NCI-H2081 treated with DMSO at 0.1 percent for 48 hours (cell line): ENCODE data around the gene NGFR.
"Not testable (repeated sequence)": the region's sequence is repeated elsewhere in the genome, so short reads cannot be mapped to it uniquely, and the experiment has no call there.

Source experiments
- DNase-seq: peaks from one replicate; lab custom pipeline; 2025; lab: John Stamatoyannopoulos, UW

The NGFR gene

DNA sequence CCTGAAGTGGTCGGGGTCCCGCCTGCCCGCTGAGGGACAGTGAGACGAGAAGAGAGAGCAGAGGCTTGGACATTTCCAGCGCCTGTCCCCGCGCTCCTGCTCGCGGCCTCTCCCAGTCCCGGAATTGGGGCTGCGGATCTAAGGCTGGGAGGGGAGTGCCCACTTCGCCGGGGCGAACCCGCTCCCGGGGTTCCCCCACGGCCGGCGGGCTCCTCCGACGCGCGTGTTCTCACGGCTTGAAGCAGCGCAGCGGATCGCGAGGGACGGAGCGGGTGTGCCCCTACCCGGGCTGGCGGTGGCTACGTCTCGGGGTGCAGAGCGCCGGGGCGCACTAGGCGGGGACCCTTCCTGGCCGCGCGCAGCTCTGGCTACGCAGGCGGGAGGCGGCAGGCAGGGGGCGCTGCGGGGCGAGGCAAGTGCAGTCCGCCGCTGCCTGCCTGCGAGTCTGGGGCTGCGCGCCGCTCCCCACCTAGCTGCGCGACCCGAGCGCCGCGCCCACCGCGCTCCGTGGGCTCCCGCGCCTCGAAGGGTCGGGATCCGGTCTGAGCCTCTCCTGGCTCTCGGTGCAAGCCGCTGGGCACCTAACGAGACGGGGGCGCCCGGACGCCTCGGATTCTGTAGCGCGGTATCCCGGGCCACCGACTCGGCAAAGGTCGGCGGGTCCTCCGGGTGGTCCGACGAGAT, 1.2 kb downstream of the NGFR start:
- DNase-seq: no peak

DNA sequence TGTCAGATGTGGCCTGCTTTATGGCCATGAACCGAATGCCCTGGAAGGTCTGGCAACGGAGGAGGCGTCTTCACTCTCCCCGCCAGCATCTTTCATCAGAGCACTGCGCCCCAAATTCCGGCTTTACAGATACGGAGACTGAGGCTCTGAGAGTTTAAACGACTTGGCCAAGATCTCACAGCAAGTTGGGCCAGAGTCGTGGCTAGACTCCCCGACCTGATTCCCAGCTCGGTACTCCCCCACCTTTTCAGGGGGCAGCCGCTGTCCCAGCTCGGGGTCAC, 1.7 kb downstream of the NGFR start:
- DNase-seq: no peak

DNA sequence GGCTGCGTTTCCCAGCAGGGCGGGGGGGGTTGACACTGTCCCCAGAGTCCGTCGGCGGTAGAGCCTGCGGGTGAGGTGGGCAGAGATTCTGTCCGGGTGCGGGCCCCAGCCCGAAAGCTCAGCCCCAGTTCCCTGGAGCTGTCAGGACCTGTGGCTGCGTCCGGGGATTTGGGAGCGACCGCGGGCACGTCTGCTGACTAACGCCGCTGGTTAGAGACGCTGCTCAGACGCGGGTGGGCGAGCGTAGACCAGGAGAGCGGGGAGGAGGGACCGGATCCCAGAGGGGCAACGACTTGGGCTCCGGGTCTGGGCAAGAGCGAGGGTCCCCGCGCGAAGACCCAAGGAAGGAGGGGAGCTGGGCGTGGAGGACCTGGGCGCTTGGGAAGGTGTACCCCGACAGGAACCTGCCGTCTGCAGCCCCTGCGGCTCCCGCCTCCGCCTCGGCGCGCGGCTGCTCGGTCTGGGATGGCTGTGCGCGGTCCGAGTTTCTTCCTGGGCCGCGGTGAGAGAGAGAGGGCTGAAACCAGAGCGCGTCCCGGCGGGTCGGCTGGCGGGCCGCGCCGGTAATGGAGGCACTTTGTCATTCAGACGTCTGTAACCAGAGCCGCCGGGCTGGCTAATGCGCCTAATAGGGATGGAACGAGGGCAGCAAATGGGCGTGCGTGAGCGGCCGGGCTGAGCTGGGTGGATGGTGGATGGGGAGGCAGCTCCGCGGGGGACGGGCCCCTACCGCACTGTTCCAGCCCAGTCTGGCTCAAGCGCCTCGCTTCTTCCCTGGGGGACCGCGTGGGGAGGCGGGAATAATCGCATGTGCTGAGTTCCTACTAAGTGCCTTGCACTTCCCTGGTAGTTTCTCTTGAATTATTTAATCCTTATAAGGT, 2.3 kb downstream of the NGFR start:
- DNase-seq: no peak

DNA sequence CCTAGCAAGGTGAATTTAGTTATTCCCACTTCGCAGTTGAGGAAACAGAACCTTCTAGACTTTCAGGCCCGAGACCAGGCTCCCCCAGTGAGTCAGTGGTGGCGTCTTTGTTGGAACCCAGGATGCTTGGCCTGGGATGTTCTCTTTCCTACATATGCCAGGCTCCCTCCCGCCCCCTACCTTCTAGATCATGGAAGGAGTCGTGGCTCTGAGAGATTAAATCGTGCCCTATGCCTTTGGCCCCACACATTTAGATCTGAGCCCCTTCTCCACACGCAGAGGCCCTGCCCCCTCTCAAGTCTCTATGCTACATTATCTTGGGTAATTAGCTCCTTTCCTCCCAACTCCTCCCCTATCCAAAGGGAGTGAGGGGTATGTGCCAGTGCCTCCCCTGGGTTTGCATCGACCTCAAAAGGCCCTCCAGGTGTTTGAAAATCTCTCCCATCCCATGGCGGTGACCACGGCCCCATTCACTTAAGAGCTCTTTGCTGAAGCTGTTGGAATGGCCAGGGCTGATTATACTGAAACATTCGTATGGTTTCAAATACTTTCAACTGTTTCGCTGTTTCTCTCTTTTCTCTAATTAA, 3.0 kb downstream of the NGFR start:
- no peak for DNase-seq

DNA sequence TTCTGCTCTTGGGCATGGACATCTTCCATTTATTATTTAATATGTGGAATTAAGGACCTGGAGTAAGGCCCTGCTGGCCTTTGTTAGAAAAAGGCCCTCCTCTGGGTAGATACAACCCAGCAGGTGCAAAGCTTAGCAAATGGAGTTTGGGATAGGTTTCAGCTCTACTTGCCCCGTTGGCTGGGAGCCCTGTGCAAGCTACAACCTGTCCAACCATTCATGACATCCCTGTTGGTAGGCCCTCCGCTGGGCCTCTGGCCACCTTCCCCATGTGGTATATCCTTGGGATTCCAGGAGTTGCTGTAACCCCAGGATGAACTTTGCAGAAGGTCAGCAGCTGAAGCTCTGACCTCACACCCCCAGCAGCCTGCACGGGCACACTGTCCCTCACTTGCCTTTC, 6.4 kb downstream of the NGFR start:
- DNase-seq: no peak

DNA sequence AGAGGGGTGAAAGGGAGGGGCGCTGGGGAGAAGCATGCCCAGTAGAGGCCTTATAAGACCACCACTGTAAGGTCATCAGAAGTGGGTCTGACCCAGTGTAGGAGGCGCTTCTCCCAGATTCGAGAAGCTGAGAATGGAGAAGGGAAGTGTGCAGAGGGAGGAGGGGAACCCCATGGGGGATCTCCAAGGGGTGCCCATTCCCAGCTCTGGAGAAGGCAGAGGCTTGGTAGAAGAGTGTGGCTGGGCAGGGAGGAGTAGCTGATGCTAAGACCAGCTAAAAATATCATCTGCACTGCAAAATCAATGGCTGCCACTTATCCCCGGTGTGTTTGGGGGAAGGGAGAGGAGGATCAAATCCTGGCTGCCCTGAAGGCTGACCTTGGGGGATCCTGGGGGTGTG, 7.2 kb downstream of the NGFR start:
- no peak for DNase-seq

DNA sequence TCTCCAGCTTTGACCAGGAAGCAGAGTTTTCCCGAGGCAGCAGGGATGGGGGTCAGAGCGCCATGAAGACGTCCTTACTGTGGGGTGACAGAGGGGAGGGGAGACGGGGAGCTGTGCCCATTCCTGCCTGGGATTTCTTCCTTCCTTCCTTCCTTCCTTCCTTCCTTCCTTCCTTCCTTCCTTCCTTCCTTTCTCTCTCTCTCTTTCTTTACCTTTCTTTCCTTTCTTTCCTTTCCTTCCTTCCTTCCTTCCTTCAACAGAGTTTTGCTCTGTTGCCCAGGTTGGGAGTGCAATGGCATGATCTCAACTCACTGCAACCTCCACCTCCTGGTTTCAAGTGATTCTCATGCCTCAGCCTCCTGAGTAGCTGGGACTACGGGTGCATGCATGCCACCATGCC, 7.6 kb downstream of the NGFR start:
- not testable (repeated sequence) for DNase-seq

DNA sequence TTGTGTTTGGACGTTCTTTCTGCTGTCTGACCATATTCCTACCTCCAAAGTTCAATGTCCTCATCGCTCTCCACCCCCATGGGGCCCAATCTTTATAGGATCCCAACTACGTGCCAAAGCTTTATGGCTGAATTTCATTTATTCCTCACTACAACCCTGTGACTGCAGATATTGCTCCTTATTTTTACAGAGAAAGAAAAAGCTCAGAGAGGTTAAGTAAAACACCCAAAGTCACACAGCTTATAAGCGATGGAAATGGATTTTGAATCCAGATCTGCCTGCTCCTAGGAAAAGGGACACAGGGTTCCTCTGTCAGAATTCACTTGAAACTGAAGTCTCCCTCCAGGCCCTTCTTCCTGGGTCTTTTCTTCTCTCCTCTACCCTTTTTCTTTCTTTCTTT, 9.3 kb downstream of the NGFR start:
- no peak for DNase-seq

DNA sequence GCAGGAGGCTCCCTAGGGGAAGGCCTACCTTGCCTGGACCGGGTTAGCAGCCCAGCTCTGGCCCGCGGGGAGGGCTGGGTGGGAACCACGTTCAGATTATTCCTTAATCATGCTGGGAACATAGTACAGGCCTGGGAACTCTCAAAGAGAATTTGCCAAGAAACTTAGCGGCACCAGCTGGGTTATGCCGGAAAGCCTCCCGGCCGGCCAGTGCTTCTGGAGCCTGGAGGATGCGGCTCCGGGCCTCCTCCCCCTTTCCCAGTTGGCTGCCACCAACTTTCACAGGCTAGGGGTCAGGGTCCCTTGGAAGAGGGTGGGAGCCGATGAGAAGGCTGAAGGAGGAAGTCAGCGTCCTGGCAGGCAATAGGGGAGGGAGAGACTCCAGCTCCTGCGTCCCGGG, 10.8 kb downstream of the NGFR start:
- no peak for DNase-seq

DNA sequence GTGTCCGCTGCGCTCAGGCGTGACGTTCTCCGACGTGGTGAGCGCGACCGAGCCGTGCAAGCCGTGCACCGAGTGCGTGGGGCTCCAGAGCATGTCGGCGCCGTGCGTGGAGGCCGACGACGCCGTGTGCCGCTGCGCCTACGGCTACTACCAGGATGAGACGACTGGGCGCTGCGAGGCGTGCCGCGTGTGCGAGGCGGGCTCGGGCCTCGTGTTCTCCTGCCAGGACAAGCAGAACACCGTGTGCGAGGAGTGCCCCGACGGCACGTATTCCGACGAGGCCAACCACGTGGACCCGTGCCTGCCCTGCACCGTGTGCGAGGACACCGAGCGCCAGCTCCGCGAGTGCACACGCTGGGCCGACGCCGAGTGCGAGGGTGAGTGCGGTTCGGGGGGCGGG, 11.2 kb downstream of the NGFR start:
- DNase-seq: no peak

DNA sequence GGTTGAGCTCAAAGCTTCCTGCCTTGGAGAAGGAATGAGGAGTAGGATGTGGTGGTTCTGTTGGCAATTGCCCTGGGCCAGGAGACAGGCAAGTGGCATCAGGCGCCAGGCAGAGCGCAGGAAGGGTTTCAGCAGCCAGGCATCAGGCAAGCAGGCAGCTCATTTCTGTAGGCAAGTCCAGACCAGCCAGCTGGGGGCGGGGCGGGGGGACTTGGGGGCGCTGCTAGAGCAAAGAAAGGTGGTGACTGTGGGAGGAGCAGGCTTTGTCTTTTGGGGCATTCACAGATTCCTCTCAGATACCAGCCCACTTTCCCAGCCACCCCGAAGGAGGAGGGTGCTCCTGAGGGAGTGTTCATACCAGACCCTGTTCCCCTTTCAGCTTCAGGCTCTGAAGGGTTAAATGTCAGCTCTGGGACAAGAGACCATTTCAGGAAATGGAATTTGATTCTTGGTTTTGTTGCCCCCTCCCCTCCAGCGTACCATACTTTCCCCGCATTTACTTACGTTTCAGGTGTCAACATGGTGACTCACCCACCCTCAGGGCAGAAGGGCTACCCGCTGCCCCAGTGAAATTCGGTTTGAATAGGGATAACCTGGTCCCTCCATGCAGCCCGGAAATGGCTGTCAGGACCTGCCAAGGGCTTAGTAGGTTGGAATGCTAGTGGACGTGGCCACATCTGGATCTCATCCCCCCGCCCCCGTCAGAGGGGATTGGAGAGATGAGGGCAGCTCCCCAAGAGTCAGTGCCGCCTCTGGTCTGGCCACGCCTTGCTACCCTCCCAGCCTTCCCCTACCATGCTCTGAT, 13.2 kb downstream of the NGFR start:
- no peak for DNase-seq

DNA sequence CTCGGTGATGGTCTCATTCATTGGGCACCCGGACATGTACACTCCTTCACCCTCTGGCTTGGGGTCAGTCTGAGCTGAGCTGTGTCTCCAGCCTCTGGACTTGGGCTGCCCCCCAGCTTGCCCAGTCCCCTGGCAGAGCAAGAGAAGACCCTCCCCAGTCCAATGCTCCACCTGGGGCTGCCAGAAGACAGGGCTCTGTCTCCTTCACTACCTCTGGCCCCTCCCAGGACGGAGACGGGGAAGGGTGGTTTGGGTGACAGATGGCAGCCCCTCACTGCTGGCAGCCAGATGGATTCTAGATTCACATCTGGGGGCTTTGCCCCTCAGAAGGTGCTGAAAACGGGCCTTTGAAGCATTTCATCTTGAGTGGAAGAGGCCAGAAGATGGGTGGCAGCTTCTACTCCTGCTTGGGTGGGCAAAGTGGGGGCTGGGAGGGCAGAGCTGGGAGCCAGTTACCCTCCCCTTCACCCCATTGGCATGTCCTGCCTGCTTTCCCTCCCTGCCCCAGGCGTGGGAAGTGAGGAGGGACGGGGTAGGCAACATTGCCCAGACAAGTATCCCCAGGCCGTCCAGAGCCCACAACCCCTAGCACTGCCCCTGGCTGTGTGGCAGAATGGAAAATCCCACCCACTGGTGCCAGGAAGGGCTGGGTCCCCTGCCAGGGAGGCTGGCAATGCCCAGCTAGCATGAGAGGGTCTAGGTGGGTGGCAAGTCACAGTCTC, 13.9 kb downstream of the NGFR start:
- no peak for DNase-seq

DNA sequence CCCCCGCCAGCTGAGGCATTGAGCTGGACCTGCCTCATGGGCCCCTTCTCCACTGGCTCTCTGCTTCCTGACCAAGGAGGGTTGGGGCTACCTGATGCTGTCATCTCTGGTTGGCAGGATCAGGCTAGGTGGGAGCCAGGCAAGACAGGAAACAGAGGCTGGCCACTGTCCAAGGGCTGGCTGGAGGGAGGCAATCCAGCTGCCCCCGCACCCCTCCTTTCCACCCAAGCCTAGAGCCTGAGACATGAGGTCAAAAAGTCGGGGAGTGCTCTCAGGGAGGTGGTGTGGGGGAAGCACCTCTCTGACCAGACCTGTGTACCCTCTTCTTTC, 14.5 kb downstream of the NGFR start:
- DNase-seq: no peak

DNA sequence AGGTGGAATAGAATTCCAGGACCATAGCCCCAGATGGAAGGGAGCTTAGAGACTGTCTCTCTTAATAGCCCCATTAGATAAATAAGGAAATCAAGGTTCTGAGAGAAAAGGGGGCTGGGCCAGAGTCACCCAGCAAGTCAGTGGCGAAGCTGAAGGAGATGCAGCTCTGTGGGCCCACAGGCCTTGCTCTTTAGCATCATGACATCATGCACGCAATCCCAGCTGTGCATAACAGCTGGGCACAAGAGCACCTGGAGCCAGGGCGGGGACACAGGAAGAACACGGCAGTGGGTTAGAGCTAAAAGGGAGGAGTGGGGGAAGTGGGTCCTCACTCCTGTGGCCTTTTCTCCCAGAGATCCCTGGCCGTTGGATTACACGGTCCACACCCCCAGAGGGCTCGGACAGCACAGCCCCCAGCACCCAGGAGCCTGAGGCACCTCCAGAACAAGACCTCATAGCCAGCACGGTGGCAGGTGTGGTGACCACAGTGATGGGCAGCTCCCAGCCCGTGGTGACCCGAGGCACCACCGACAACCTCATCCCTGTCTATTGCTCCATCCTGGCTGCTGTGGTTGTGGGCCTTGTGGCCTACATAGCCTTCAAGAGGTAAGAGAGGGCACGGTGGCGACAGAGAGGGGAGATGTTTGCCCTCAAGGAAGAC, 15.1 kb downstream of the NGFR start:
- no peak for DNase-seq

DNA sequence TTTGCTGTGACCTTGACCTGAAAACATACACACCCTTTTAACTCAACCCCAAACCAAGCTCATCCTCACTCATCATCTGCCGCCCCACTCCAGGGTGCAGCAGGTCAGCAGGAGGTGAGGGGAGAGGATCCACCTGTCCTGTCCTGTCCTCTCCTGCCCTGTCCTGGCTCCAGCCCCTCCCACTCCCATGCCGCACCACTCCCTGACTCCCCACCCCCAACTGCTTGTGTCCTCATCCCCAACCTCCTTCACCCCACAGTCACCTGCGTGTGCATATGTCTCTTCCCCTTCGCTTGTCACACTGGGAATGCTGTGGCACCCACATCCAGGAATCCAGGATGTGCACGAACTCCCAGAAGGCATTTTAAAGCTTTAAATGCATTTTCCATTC, 15.6 kb downstream of the NGFR start:
- no peak for DNase-seq

DNA sequence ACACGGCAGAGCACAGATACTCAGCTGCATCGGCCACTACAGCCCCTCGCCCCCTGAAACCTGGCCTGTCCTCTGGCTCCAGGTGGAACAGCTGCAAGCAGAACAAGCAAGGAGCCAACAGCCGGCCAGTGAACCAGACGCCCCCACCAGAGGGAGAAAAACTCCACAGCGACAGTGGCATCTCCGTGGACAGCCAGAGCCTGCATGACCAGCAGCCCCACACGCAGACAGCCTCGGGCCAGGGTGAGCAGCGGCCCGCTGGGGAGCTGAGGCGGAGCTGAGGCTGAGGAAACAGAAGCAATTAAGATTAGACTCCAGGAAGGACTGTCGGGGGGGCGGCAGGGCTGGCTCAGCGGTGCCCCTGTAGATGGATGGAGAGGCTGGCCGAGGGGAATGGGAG, 16.7 kb downstream of the NGFR start:
- DNase-seq: no peak

DNA sequence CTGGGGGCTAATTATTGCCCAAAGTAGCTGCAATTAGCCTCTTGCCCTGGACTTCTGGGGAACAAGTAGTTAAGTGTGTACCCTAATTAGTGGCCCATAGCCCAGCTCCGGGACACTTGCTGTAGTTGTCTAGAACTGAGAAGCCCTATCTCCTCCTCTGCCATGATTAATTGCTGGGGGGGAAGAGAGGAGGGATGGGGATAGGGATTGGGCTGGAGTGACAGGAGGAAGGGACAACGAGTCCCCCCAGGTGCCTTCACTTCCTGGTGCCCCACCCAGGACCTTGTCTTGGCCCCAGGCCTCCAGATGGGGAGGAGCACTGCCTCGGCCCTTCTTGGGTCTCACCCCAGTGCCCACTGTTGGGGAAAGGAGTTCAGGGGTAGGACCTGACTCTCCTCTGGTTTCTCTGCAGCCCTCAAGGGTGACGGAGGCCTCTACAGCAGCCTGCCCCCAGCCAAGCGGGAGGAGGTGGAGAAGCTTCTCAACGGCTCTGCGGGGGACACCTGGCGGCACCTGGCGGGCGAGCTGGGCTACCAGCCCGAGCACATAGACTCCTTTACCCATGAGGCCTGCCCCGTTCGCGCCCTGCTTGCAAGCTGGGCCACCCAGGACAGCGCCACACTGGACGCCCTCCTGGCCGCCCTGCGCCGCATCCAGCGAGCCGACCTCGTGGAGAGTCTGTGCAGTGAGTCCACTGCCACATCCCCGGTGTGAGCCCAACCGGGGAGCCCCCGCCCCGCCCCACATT, 17.4 kb downstream of the NGFR start:
- DNase-seq: no peak

DNA sequence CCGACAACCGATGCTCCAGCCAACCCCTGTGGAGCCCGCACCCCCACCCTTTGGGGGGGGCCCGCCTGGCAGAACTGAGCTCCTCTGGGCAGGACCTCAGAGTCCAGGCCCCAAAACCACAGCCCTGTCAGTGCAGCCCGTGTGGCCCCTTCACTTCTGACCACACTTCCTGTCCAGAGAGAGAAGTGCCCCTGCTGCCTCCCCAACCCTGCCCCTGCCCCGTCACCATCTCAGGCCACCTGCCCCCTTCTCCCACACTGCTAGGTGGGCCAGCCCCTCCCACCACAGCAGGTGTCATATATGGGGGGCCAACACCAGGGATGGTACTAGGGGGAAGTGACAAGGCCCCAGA, 17.9 kb downstream of the NGFR start:
- DNase-seq: no peak

DNA sequence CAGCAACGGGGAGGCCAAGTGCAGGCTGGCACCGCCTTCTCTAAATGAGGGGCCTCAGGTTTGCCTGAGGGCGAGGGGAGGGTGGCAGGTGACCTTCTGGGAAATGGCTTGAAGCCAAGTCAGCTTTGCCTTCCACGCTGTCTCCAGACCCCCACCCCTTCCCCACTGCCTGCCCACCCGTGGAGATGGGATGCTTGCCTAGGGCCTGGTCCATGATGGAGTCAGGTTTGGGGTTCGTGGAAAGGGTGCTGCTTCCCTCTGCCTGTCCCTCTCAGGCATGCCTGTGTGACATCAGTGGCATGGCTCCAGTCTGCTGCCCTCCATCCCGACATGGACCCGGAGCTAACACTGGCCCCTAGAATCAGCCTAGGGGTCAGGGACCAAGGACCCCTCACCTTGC, 18.5 kb downstream of the NGFR start:
- DNase-seq: no peak

DNA sequence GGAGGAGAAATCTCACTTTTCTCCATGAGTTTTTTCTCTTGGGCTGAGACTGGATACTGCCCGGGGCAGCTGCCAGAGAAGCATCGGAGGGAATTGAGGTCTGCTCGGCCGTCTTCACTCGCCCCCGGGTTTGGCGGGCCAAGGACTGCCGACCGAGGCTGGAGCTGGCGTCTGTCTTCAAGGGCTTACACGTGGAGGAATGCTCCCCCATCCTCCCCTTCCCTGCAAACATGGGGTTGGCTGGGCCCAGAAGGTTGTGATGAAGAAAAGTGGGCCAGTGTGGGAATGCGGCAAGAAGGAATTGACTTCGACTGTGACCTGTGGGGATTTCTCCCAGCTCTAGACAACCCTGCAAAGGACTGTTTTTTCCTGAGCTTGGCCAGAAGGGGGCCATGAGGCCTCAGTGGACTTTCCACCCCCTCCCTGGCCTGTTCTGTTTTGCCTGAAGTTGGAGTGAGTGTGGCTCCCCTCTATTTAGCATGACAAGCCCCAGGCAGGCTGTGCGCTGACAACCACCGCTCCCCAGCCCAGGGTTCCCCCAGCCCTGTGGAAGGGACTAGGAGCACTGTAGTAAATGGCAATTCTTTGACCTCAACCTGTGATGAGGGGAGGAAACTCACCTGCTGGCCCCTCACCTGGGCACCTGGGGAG, 19.1 kb downstream of the NGFR start:
- DNase-seq: no peak
